Mesenteric fat pad (tissue), 1 donor: Measurements from ENCODE around the gene MSANTD1. TPM values are rescaled to one million over a fixed set of nuclear protein-coding genes. Genes with fewer than 3 reads are reported as not detected.

ENCODE experiments used
- DNase-seq: peaks from one replicate; pipeline ENCODE4 v3.0.0-alpha.2; 2020; ENCODE audit warnings: low spot score
- total RNA-seq: library from RNA; stranded (reverse); fragmentation: NEBNext Ultra II Directional; extraction: Animal tissue kit (Norgen Biotek cat#: 25700); gene quantifications from one replicate; pipeline ENCODE4 v1.2.1, GENCODE V29; 2021
- donor health status: DM: yes; HTN: yes; CAD: no.

Gene MSANTD1
- total RNA-seq, 1 donor from 2014 or later = 0.80 TPM

DNA sequence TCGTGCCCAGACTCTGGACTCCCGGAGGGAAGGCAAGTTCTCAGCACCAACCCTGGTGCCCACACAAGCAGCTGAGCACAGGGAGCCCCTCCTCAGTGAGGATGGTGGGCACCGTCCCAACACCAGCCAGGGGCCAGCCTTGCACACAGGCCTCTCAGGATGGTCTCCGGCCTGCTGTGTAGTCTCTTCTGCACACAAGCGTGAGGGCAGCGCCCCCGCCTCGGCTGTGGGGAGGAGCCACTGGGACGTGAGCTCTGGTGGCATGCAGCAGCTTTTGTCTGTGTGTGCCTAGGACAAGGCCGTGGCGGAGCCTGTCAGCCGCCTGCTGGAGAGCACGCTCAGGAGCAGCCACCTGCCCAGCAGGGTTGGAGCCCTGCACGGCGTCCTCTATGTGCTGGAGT is 16.1 kb upstream of the MSANTD1 start:
- no peak for DNase-seq

DNA sequence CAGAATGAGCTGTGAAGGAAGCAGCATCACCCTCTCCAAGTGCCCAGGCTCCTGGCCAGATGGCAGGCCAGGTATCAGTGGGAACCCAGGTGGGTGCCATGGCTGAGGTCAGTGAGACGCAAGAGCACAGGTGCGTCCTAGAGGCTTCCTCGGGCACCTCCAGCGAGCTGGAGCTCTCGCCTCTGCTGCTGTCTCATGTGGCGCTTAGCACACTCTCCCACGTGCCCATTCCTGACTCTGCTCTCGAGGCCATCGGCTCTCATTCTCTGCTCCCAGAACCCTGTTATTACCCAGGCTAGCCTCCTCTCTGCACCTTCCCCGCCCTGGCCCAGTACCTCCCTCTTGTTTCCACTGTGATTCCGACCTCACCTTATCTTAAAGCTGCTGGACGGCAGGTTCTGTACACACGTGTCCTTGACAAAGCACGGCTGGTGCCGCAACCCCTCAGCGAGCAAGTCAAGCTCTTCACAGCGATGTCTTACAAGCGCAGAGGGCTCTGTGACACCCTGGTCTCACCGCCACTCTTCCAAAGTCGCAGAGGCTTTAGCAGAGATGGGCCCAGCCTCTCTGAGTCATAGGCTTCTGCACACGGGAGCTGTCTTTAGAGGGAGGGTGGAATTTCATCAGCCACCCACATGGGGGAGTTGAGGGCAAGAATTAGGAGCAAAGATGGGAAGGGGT is 15.4 kb upstream of the MSANTD1 start:
- DNase-seq = no peak

DNA sequence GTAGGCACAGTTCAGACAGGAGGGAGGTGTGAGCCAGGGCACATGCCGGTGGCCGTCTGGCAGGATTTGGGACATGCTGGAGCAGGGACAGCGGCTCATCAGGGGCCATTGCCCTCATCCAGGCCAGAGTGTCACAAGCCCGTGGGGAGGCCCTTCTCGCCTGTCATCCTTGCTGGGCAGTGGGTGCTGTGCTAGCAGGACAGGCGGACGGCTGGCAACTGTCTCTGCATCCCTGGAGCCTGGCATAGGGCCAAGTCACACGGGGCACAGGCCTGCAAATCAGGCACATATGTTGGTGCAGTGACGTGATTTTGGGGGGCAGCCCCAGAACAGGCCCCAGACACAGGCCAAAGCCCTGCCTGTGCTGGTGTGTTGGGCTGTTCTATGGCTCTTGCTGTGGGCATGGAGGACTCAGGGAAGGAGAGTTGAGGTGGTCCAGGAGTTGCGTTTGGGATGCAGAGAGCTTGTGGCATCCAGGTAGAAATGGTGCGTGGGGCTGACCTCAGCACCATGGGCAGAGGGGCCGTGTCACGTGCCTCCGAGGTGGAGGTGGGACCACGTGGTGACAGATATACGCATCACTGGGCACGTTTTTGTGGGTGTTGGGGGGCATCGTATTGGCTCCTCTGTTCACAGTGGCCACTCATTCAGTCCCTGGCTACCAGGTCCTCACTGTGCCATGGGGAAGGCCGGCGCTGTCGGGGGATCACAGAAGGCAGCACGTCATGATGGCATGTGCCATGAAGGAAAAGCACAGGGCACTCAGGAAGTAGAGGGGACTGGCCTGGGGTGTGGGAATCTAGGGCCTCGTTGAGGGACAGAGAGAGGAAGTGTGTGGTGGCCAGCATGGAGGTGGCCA is 14.6 kb upstream of the MSANTD1 start:
- DNase-seq = no peak

DNA sequence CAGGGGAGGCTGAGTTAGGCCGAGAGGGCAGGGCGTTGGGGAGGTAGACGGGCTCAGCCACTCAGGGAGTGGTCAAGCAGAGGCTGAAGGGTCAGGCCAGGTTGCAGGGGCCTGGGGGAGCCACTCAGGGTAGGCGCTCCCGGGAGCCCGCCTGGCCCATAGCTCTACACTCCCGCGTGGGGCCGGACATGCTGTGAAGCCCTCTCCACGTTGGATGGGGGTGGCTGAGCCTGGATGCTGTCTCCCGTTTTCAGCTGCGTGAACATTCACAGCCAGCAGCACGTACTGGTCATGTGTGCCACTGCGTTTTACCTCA is 14.0 kb upstream of the MSANTD1 start:
- no peak for DNase-seq

DNA sequence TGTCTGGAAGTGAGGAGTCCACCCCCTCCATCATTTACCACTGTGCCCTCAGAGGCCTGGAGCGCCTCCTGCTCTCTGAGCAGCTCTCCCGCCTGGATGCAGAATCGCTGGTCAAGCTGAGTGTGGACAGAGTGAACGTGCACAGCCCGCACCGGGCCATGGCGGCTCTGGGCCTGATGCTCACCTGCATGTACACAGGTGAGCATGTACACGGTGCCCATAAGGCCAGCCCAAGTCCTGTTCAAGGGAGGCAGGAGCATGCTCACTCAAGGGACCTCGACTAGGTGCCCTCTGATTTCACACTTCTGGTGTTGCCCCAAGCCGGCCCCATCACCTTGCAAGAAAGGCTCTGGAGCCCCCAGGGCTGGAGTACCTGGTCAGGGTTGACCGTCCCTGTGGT is 13.4 kb upstream of the MSANTD1 start:
- DNase-seq = no peak

DNA sequence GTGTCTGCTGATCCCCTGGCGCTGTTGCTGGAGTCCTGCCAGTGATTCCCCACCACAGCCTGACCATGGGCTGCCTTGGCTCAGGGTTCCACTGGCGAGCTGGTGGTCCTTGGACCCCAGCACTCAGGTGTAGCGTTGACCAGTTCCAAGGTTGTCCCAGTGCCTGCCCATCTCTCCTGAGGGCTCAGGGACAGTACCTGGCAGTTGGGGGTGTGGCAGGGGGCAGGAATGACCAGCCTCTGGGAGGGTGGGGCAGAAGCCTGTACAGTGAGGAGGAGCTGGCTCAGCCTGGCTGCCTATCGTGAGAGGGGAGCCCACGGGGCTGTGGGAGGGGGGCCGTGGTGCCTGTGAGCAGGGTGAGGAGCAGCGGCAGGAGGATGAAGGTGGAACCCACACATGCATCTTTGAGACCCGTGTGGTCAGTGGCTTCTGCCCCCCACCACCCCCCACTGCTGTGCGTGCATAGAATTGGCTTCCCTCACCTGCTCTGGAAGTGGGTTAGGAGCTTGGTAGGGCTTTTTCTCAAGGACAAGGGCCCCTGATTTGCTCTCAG is 12.6 kb upstream of the MSANTD1 start:
- no peak for DNase-seq

DNA sequence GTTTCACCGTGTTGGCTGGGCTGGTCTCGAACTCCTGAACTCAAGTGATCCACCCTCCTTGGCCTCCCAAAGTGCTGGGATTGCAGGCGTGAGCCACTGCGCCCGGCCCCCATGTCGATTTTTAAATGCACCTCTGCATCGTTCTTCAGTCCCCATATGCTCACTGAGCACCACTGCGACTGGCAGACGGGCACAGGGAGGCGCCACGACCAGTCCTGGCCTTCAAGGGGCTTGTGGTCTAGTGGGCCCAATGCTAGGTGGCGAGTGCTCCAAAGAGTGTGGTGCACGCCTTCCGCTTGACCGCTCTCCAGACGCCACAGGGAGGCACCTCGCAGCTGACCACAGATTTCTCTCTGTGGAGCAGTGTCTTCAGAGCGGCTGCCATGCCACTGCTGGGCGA is 11.7 kb upstream of the MSANTD1 start:
- DNase-seq = no peak

DNA sequence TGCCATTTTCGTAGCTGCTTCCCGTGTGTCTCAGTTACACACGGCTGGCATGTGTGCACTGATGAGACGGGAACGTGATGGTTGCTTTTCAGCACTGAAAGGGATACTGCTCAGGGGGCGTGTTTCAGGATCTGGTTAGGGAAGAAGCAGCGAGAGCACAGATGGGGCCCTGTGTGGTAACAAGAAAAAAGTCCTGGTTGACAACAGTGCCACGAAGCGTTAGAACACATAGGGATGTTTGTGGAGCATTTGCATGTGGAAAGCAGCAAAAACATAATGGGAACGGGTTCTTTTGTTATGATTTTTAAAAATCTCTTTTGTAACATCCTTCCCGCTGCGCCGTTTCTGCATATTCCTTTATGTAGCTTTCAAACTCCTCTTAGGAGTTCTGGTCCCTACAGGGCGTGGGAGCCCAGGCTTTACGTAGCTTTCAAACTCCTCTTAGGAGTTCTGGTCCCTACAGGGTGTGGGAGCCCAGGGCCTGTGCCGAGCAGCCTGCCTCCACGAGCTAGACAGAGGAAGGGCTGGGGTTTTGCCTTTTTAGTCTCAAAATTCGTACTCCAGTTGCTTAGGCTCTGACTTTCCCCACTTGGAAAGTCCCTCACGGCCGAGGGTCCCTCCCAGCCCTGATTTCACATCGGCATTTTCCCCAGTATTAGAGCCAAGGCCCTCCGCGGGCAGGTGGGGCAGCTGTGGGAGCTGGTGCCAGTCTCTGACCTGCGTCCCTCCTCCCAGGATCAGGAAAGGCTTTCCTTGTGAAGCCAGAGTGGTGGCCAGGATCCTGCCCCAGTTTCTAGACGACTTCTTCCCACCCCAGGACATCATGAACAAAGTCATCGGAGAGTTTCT is 11.0 kb upstream of the MSANTD1 start:
- no peak for DNase-seq

DNA sequence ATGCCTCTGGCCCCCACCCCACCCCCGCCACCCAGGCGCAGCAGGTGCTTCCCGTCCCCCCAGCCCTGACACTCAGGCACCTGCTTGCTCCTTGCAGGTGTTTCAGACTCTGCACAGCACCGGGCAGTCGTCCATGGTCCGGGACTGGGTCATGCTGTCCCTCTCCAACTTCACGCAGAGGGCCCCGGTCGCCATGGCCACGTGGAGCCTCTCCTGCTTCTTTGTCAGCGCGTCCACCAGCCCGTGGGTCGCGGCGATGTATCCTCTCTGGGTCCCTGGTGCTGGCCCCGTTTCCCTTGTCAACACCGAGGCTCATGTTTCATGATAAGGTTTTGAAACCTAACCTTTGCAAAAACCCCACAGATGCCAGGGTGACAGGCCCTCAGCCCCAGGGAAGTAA is 10.2 kb upstream of the MSANTD1 start:
- no peak for DNase-seq

DNA sequence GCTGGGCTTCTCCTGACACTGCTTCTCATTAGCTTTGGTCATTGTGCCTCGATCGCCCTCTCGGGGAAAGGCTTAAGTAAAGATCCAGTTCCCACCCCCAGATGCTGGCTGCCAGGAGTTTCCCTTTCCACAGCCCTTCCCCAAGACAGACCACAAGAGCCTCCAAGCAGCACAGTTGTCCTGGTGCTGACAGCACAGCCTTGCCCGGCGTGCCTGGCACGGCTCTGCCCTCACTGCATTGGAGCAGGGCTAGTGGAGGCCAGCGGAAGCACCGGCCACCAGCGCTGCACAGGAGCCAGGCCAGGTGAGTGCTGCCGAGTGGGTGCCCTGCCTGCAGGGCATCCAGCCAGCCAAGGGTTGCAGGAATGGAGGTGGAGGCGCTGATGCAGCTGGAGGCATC is 9.7 kb upstream of the MSANTD1 start:
- DNase-seq = no peak

DNA sequence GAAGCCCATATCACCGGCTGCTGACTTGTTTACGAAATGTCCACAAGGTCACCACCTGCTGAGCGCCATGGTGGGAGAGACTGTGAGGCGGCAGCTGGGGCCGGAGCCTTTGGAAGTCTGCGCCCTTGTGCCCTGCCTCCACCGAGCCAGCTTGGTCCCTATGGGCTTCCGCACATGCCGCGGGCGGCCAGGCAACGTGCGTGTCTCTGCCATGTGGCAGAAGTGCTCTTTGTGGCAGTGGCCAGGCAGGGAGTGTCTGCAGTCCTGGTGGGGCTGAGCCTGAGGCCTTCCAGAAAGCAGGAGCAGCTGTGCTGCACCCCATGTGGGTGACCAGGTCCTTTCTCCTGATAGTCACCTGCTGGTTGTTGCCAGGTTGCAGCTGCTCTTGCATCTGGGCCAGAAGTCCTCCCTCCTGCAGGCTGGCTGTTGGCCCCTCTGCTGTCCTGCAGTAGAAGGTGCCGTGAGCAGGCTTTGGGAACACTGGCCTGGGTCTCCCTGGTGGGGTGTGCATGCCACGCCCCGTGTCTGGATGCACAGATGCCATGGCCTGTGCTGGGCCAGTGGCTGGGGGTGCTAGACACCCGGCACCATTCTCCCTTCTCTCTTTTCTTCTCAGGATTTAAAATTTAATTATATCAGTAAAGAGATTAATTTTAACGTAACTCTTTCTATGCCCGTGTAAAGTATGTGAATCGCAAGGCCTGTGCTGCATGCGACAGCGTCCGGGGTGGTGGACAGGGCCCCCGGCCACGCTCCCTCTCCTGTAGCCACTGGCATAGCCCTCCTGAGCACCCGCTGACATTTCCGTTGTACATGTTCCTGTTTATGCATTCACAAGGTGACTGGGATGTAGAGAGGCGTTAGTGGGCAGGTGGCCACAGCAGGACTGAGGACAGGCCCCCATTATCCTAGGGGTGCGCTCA is 8.7 kb upstream of the MSANTD1 start:
- DNase-seq = no peak

DNA sequence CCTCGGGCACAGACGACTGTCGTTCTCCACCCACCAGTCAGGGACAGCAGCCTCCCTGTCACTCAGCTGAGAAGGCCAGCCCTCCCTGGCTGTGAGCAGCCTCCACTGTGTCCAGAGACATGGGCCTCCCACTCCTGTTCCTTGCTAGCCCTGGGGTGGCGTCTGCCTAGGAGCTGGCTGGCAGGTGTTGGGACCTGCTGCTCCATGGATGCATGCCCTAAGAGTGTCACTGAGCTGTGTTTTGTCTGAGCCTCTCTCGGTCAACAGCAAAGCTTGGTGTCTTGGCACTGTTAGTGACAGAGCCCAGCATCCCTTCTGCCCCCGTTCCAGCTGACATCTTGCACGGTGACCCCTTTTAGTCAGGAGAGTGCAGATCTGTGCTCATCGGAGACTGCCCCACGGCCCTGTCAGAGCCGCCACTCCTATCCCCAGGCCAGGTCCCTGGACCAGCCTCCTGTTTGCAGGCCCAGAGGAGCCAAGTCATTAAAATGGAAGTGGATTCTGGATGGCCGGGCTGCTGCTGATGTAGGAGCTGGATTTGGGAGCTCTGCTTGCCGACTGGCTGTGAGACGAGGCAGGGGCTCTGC is 7.9 kb upstream of the MSANTD1 start:
- DNase-seq = no peak

DNA sequence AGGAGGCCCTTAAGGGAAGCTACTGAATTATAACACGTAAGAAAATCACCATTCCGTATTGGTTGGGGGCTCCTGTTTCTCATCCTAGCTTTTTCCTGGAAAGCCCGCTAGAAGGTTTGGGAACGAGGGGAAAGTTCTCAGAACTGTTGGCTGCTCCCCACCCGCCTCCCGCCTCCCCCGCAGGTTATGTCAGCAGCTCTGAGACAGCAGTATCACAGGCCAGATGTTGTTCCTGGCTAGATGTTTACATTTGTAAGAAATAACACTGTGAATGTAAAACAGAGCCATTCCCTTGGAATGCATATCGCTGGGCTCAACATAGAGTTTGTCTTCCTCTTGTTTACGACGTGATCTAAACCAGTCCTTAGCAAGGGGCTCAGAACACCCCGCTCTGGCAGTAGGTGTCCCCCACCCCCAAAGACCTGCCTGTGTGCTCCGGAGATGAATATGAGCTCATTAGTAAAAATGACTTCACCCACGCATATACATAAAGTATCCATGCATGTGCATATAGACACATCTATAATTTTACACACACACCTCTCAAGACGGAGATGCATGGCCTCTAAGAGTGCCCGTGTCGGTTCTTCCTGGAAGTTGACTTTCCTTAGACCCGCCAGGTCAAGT is 6.9 kb upstream of the MSANTD1 start:
- no peak for DNase-seq

DNA sequence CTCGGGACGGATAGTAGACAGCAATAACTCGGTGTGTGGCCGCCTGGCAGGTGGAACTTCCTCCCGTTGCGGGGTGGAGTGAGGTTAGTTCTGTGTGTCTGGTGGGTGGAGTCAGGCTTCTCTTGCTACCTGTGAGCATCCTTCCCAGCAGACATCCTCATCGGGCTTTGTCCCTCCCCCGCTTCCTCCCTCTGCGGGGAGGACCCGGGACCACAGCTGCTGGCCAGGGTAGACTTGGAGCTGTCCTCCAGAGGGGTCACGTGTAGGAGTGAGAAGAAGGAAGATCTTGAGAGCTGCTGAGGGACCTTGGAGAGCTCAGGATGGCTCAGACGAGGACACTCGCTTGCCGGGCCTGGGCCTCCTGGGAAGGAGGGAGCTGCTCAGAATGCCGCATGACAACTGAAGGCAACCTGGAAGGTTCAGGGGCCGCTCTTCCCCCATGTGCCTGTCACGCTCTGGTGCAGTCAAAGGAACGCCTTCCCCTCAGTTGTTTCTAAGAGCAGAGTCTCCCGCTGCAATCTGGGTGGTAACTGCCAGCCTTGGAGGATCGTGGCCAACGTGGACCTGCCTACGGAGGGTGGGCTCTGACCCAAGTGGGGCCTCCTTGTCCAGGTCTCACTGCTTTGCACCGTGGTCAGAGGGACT is 5.7 kb upstream of the MSANTD1 start:
- DNase-seq = no peak

DNA sequence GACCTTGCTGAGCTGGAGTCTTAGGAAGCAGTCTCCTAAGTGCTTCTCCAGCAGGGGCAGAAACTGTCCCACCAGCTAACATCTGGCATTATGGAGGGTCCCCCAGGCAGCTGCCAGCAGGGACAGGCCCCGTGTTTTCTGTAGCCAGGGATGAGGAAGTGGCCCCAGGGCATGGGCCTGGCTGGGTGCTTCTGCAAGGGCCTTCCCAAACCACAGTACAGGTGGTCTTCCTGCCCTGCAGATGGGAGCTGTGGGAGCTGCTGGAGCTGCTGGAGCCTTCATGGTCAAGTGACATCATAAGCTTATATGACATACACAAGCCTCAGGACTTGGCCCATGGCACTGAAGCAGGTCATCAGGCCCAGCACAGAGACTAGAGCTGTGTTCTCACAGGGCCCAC is 5.0 kb upstream of the MSANTD1 start:
- DNase-seq = no peak

DNA sequence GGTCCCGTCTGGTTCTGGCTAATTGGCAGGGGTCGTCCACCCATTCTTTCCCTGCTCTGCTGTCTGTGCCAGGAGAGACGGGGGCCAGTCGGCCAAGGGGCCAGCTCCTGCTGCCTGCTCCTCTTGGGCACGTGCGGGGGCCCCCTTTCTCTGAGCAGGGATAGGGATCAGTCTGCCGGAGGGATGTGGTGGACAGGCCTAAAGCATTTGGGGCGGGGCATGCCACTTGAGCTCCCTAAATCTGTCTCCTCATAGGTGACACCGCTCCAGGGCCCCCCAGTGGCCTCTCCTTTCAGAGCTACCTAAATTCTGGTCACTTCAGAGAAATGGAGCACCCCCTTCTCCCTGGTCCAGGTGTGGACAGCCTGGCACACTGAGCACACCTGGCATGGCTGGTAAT is 4.2 kb upstream of the MSANTD1 start:
- no peak for DNase-seq

DNA sequence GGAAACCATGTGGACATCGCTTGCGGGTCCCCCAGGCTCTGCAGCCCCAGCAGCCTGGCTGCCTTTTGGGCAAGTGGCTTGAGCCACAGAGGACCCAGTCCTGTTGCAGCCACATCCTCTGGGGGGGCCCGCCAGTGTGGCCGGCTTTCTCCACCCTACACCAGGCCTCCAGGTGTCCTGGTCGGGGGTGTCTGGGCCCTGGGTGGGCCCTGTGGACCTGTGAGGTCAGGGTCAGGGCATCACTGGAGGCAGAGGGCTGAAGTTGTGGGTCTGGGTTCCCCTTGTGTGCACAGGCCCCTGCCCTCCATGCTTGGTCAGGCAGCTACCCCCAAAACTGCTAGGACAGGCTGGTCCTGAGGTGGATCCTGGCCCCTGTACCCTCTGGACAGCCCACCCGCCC is 3.3 kb upstream of the MSANTD1 start:
- no peak for DNase-seq

DNA sequence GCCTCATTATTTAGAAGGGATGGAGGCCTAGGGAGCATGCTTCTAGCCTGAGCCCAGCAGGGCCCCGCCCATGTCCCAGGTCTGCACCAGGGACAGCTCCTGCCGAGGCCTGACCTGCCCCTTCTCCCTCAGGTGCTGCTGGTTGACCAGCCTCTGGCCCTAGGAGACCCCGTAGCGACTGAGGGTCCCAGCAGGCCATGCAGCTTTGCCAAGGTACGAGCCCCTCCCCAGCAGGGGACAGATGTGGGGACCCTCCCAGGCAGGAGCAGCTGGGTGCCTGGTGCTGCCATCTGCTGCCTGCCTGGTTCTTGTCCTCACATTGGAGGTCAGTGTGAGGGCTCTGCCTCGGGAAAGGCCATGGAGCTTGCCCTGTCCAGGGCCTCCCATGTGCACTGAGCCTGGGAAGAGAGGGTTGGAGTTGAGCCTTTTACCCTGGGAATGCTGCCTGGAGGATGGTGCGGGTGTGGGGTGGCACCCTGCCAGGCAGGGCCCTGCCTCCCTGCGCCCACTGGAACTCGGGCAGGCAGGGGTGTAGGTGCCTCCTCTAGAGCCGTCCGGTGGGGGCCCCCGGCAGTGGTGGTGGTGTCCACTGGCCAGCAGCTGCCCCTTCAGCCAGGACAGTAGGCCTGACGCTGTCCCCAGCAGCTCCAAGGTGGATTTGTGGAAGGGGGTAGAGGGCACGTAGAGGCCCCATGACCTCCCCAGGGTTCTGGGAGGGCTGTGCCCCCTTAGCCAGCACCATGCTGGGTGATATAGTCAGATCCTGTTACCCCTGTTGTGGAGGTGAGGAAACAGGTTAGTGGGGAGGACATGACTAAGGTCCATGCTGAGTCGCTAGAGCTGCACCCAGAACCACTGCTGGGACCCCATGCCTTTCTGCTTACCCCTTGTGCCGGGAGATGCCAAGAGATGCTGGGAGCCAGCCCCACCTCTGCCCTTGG is 2.2 kb upstream of the MSANTD1 start:
- DNase-seq = no peak
